ENCODE data around the gene ABITRAM. TPM values are rescaled to one million over a fixed set of nuclear protein-coding genes. Genes with fewer than 3 reads are reported as not detected.

Gene ABITRAM
- total RNA-seq, 6 experiments from 2014 or later, result 5.2 to 8.3 (median 6.8) TPM

DNA sequence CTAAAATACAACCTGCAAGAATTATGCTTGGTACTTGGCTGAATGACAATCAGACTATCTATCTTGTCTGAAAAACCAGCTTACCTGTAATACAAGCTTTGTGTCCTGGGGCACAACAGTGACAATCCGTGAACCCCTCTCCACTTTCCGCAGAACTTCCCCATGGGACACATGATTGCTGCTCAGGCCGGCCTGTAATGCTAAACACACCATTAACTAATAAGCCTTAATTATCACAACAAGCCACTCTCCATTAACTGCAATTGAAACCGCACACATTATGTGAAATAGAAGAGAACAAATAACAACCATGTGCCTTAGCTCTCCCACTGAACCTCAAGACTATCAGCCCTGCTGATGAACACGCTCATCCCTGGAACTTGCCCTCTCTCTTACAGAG is 34.0 kb upstream of the ABITRAM start:
- TF ChIP-seq POLR2A (IDR thresholded peaks at IDR 0.05) (no peak), CTCF (IDR thresholded peaks at IDR 0.05) (no peak)
- intact Hi-C loops (cut with DNase I), result no loop called here
- H3K4me3 ChIP-seq, result no peak overlapping the region
- 90% methylated on average over 3 of the region's 5 CpGs for WGBS (ENCODE audit: insufficient coverage, low coverage, low lambda C conversion rate, missing lambda C conversion rate)
- ATAC-seq (no peak), DNase-seq (no peak)
- H3K9me3 ChIP-seq, result no peaks in the 10 kb centered on the region
- no peak overlapping the region for H3K27ac ChIP-seq
- H3K4me1 ChIP-seq, result peaks cover 0 to 18% (median 1%) of the 10 kb centered on the region in 4 donors
- peaks cover 0 to 35% (median 3%) of the 10 kb centered on the region in 4 donors for H3K36me3 ChIP-seq
- H3K27me3 ChIP-seq, result no peaks in the 10 kb centered on the region

GRCh38 chr9:108903420-108904103 is 30.6 kb upstream of the ABITRAM start:
- Histone ChIP-seq H3K36me3 (peaks cover 0 to 39% (median 4%) of the 10 kb centered on the region in 4 donors), H3K4me1 (peaks cover 0 to 3% (median 0%) of the 10 kb centered on the region in 4 donors), H3K4me3 (no peak overlapping the region), H3K27ac (no peak overlapping the region), H3K27me3 (no peaks in the 10 kb centered on the region), H3K9me3 (no peaks in the 10 kb centered on the region)
- ATAC-seq (peak in 1 of 4 donors; percentile 34), DNase-seq (no peak)
- intact Hi-C loops (cut with DNase I), result no loop called here
- no peak for TF ChIP-seq POLR2A (IDR thresholded peaks at IDR 0.05)
- TF ChIP-seq CTCF (IDR thresholded peaks at IDR 0.05), result no peak
- 69% methylated on average over 2 of the region's 2 CpGs for WGBS (ENCODE audit: insufficient coverage, low coverage, low lambda C conversion rate, missing lambda C conversion rate)

GRCh38 chr9:108904161-108904560 is 30.0 kb upstream of the ABITRAM start:
- Histone ChIP-seq H3K36me3 (peaks cover 0 to 43% (median 5%) of the 10 kb centered on the region in 4 donors), H3K27me3 (no peaks in the 10 kb centered on the region), H3K4me1 (peaks cover 0 to 3% (median 0%) of the 10 kb centered on the region in 4 donors), H3K9me3 (no peaks in the 10 kb centered on the region), H3K27ac (no peak overlapping the region), H3K4me3 (no peak overlapping the region)
- intact Hi-C loops (cut with DNase I), result no loop called here
- no peak for TF ChIP-seq CTCF (IDR thresholded peaks at IDR 0.05)
- TF ChIP-seq POLR2A (IDR thresholded peaks at IDR 0.05), result no peak
- ATAC-seq (no peak), DNase-seq (no peak)
- WGBS (ENCODE audit: insufficient coverage, low coverage, low lambda C conversion rate, missing lambda C conversion rate), result 83% methylated on average over 3 of the region's 3 CpGs

DNA sequence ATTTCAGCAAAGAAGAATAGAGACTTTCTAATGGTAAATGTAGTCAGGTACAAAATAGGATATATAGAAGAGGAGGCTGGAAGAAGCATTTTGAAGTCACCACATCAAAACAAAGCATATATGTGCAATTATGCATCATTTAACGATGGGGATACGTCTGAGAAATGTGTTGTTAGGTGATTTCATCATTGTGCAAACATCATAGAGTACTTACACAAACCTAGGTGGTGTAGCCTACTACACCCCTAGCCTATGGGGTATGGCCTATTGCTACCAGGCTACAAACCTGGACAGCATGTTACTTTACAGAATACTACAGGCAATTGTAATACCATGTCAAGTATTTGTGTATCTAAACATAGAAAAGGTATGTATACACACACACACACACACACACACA is 28.7 kb upstream of the ABITRAM start:
- intact Hi-C loops (cut with DNase I), result no loop called here
- H3K36me3 ChIP-seq, result peaks cover 0 to 38% (median 9%) of the 10 kb centered on the region in 4 donors
- TF ChIP-seq CTCF (IDR thresholded peaks at IDR 0.05) (no peak), POLR2A (IDR thresholded peaks at IDR 0.05) (no peak)
- DNase-seq, result no peak
- H3K27ac ChIP-seq, result no peak overlapping the region
- H3K4me1 ChIP-seq, result peaks cover 0 to 9% (median 2%) of the 10 kb centered on the region in 4 donors
- no peaks in the 10 kb centered on the region for H3K9me3 ChIP-seq
- WGBS (ENCODE audit: insufficient coverage, low coverage, low lambda C conversion rate, missing lambda C conversion rate), result 43% methylated on average over 2 of the region's 2 CpGs
- ATAC-seq, result peak in 1 of 4 donors; percentile 16
- H3K27me3 ChIP-seq, result no peaks in the 10 kb centered on the region
- no peak overlapping the region for H3K4me3 ChIP-seq
